Retinal pigment epithelial cell (primary cell): Measurements from ENCODE around the gene VWA5B2.
A peak's percentile ranks its signal among the peaks of the same experiment; 100 is the strongest.

Source experiments
- DNase-seq: peaks from one replicate; pipeline ENCODE4 v3.0.0-alpha.2; 2010; ENCODE audit warnings: low read depth
- H3K4me3 ChIP-seq: 2 replicates; pipeline ENCODE4 v1.5.1; 2011; ENCODE audit warnings: mild to moderate bottlenecking, low read length, control low read depth, moderate library complexity
- CTCF ChIP-seq: conservative IDR thresholded peaks from 2 replicates; pipeline ENCODE4 v1.5.1; 2011; ENCODE audit warnings: low read depth, low read length, control low read depth, inconsistent platforms

VWA5B2 gene

GRCh38 chr3:184236636-184237035 lies 7.3 kb downstream of the VWA5B2 start:
- H3K4me3 ChIP-seq: no peak overlapping the region
- DNase-seq: no peak
- TF ChIP-seq CTCF: no peak

- H3K4me3 ChIP-seq: no peak overlapping the region
- TF ChIP-seq CTCF: no peak
- no peak for DNase-seq
Observed at GRCh38 chr3:184237211-184237610, 7.8 kb downstream of the VWA5B2 start.

- TF ChIP-seq CTCF: no peak
- no peak overlapping the region for H3K4me3 ChIP-seq
- no peak for DNase-seq
Observed at GRCh38 chr3:184237807-184238206, 8.4 kb downstream of the VWA5B2 start.

GRCh38 chr3:184238246-184238818 lies 8.9 kb downstream of the VWA5B2 start:
- no peak overlapping the region for H3K4me3 ChIP-seq
- TF ChIP-seq CTCF: no peak
- DNase-seq: no peak

GRCh38 chr3:184239221-184239620 lies 9.8 kb downstream of the VWA5B2 start:
- DNase-seq: no peak
- H3K4me3 ChIP-seq: no peak overlapping the region
- no peak for TF ChIP-seq CTCF

GRCh38 chr3:184239708-184240107 lies 10.3 kb downstream of the VWA5B2 start:
- H3K4me3 ChIP-seq: no peak overlapping the region
- TF ChIP-seq CTCF: no peak
- DNase-seq: no peak

- DNase-seq: no peak
- peak; percentile 16 for TF ChIP-seq CTCF
- no peak overlapping the region for H3K4me3 ChIP-seq
Observed at GRCh38 chr3:184240384-184241140, 11.2 kb downstream of the VWA5B2 start.
